HuH-7 (cell line): ENCODE measurements around the gene TEX36.
A peak's percentile ranks its signal among the peaks of the same experiment; 100 is the strongest.
"Not testable (repeated sequence)": the region's sequence is repeated elsewhere in the genome, so short reads cannot be mapped to it uniquely, and the experiment has no call there.

Source experiments
- DNase-seq: peaks from one replicate; pipeline ENCODE4 v3.0.0; 2011; ENCODE audit warnings: low spot score

TEX36 gene, protein sequence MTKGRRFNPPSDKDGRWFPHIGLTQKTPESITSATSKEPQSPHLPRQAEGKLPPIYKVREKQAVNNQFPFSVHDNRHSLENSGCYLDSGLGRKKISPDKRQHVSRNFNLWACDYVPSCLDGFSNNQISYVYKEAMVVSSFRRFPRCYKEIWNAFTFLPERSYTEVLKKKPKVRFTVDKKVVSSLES

DNA sequence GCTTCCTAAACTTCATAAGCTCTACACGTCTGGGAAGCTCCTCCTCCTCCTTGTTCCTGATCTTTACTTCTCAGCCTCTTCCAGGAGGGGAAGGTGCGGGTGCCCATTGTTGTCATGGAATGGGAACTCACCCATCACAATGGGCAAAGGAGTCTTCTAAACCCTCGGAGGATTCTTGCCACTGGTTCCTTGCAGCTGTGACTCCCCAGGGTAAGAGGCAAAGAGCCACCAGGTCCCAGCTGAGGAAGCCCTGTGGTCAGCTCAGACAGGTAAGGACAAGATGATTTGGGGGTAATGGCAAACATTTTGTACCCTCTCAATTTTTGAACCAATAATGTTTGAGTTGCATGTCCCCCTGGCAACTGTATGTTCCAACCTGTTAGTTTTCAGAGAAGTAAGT is at the start of gene TEX36:
TSS of gene TEX36 (minus strand) at position 101 of the 400 bp plus-strand sequence. CDS start 174 bp downstream, outside the sequence.
- no peak for DNase-seq

DNA sequence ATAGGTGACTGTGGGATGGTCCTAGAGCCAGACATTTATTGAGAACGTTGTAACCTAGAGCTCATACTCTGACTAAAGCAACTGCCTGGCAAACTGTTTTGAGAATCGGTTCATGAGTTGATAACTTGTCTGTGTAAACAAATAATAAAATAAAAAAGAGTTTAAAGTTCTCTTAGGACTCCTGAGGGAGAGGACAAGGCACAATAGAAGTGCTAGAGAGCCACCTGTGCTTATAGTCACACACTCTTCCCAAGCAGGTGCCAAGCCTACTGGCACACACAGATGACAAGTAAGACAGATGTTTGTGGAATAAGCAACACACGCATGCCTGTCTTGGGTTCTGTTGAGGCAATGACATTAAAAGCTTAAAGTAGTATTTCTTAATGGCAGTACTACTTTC is 44.5 kb upstream of the TEX36 start:
- no peak for DNase-seq

DNA sequence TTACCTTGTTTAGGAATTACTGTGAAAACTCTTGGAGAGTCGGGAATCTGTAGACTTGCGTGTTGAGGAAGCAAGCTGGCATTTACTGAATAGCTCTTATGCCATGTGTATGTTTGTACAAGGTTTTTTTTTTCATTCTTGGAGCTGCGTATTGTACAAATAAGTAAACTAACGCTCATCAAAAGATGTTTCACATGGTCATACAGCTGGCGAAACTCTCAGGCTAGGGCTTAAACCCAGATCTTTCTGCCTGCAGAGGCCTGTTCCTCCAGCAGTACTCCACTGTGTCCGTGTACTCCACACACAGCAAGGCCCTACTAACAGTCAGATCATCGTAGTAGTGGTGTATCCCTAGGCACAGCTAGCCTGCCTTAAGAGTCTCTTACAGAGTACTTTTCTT is 44.0 kb upstream of the TEX36 start:
- DNase-seq, result no peak

DNA sequence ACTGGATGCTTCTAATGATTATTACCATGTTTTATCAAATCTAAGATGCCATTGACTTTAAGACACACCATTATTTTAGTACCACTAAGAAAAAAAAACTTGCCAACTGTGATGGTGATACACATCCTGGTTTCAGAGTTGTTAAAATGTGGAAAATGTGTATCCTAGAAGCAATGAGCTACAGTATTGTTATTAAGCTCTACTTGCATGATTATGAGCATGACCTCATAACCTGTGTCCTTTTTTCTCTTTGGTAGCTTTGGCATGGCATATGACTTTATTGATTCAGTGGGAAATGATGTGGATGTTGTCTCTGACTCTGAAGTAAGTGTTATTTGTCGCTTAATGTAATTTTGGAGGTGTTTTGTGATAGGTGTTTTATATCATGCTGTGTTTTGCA is 39.8 kb upstream of the TEX36 start:
- no peak for DNase-seq

DNA sequence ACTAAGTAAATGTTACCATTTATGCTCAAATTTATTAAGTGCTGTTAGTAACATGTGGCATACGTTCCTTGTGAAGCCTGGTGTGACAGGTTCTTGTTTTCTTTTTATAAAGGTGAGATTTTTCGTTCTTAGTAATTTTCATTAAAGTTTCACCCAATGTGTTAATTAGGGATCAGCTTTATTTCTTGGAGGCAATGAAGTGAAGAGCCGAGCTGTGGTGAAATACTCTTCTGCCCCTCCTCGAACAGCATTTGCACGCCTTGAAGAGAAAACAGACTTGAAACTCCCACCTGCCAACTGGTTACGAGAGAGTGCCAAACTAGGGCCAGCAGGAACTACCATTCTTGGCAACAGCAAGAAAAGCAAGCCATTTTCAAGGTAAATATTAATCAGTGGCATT is 38.1 kb upstream of the TEX36 start:
- no peak for DNase-seq

DNA sequence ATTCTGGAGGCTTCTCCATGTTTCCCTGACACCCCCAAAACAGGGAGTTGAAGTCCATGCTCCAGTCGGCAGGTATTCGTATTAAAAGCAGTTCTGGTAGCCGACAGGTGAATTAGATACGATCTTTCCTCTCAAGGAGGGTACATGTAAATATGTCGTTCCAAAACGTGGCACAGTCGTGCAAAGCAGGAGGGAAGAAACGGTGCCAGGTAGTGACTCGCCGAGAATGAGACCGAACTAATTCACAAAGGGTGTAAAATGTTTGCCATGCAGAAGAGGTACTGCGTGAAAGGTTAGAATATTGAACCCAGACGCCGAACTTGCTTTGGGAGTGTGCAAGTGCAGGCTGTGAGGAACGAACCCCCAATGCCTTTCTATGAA is 37.0 kb upstream of the TEX36 start:
- DNase-seq, result no peak

DNA sequence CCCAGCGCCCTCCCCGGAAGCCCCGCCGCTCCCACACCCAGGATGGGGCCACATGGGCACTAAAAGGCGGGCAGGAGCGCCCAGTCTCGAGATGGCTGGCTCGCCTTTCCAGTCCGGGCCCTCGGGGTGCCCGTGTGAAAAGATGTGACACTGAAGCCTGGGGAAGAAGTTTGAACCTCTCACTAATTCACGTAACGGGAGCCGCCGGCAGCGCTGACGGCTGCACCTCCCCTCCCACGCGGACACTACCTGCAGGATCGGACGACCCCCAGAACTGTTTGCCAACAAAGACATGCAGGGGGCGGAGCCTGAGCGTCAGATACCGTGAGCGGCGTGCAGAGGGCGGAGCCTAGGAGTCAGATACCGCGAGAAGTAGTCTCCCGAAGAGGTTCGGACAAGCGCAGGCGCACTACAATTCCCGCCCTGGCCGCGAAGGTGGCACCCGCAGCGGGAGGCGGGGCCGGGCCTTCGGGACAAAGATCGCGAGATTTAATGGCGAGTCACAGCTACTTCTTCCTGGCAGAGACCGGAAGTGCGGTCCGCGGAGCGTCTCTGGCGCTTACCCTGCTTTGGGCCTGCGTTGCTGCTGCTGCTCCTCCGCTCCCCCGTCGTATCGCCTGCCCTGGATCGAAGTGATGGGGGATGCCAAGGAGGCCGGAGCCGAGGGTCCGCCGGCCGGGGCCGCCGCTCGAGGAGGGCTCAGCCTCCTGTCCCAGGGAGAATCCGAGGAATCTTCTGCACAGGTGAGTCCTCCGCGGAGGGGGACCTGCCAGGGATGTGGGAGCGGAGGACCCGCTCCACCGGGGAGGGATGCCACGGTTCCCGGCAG is 36.4 kb upstream of the TEX36 start, which contains the start of gene EDRF1:
TSS of gene EDRF1 (plus strand) at position 537 of the 829 bp plus-strand sequence. CDS start at position 636, 99 bp downstream.
- peak; percentile 87 for DNase-seq

DNA sequence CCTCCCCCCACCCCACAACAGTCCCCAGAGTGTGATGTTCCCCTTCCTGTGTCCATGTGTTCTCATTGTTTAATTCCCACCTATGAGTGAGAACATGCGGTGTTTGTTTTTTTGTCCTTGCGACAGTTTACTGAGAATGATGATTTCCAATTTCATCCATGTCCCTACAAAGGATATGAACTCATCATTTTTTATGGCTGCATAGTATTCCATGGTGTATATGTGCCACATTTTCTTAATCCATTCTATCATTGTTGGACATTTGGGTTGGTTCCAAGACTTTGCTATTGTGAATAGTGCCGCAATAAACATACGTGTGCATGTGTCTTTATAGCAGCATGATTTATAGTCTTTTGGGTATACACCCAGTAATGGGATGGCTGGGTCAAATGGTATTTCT is 31.8 kb upstream of the TEX36 start:
- DNase-seq, result not testable (repeated sequence)

DNA sequence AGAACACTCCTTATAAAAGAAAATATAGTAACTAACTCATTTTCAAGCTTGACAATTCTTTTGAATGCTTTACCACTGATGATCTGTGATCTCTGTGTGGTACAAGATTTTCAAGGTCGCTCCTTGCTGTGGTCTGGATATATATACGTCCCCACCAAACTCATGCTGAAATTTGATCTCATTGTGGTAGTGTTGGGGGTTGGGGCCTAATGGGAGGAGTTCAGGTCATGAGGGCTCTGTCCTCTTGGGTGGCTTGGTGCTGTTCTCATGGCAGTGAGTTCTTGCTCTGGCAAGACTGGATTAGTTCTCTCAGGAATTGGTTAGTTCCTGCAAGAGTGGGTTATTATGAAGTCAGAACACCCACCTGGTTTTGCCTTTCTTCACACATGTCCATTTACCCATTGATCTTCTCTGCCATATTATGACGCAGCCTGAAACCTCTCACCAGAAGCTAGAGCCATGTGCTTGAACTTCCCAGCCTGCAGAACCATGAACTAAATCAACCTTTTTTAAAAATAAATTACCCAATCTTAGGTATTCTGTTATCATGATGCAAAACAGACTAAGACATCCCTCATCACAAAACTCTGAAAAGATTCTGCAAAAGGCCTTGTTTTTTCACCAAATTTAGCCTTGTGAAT is 28.3 kb upstream of the TEX36 start:
- no peak for DNase-seq

DNA sequence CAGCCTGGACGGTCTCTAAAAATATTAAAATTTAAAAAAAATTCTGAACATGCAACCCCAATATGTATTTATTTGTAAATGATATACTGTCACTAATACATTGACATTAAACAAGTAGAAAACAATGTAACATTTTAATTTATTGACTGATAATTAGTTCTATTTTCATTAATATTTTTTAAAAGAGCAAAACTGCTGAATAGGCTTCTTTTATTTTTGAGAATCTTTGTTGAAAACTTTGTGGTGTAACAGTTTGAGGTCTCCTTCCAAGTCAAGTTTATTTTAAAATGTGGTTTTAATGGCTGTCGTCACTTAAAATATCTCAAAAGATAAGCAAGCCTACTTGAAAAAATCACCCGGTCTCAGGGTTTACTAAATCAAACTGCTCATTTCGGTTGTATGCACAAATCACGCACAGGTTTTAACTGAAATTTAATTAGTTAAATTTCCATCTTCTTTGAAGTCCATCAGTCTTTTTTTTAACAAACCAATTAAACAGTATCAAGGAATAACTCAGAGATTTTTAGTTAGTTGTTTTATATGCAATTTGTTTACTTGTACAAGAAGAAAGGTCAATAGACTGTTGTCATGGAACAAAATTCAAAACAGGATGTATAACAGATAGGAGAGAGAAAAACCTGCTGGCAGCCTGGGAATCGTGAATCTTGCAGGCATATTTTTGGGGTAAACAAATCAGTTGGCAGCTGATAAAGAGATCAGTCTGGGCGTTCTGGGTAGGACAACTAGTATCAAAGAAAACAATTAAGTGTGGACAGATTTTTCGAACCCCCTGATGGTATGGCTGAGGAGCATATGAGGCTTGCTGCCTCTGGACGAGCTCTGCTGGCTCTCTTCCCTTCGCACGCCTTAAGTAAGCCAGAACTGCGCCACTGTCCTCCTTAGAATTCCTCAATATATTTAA is 26.9 kb upstream of the TEX36 start:
- no peak for DNase-seq

DNA sequence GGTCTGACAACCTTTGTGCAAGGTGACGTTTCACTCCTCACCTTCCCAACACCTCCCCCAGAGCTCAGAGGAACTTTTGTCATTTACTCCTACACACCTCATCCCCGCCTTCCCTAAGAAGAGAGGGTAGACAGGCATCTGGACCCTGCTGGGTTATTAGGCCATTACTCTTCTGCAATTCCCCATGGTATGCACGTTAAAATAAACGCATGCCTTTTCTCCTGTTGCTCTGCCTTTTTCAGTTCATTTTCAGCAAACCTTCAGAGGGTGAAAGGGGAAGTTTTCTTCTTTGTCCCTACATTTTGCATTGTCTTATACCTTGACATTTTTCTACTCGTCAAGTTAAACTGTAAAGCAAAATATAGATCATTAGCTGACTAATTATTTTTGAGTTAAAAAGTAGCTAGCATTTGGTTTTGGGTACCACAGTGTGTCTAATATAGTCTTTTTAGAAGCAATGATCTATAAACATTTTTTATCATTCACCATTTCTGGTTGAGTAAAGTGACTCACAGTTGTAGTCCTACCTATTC is 26.1 kb upstream of the TEX36 start:
- no peak for DNase-seq

DNA sequence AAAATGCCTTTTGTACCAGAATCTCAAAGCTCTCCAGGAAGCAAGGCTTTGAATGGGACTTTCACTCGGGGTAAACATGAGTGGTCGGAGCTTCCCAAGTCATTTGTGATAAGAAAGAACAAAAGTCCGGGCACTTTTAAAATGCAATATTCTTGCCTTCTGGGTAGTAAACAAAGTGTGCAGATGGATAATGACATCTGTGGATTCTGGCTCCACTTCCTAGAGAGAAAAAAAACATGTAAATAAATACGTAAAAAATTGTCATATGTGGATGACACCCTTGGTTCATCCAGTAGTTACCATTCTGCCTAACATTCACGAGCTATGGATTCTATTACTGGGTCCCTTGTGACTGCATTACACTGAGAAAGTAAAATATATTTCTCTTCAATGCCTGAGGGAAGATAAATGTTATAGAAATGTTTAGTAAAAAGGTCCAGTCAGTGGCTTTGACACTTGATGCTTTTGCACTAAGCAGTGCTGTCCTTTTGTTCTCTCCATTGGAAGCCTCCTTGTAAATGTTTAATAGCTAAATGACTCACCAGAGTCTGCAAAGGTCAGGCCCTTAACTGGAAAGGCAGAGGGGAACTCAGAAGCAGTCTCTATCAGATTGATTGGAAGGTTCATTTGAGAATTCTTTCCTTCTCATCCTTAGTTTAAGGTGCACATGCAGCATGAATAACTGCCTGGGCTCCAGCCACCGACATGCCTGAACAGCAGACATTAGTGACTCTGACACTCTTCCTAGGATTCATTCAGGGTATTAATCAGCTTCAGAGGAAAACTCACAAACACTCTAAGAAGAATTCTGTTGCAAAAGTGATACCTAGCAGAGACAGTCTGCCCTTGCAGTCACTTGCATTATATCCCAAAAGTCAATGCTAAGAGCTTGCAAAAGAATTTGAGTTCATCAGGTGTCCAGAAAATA is 24.8 kb upstream of the TEX36 start:
- DNase-seq, result peak; percentile 20

DNA sequence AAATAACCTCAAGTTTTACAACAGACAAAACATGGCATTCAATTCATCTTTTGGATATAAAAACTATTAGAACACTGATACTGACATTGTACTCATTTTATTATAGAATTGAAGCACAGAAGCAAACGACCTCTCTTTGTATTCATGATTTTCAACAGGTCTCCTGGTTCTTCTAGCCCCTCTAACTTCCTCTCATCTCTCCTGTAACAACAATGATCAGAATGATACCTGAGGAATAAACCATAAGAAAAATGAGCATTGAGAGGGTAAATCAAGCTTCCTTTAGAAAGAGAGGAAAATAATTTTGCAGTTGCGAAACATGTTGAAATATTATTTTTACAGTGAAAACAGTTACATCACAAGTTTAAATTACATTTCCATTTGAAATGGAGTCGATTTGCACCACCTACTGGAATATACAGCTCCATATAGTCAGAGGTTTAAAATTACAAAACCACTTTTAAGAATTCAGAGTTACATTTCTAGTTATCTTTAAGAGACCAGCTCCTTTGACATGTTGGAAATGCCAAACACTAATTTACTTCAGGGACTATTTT is 17.5 kb upstream of the TEX36 start:
- DNase-seq, result no peak

DNA sequence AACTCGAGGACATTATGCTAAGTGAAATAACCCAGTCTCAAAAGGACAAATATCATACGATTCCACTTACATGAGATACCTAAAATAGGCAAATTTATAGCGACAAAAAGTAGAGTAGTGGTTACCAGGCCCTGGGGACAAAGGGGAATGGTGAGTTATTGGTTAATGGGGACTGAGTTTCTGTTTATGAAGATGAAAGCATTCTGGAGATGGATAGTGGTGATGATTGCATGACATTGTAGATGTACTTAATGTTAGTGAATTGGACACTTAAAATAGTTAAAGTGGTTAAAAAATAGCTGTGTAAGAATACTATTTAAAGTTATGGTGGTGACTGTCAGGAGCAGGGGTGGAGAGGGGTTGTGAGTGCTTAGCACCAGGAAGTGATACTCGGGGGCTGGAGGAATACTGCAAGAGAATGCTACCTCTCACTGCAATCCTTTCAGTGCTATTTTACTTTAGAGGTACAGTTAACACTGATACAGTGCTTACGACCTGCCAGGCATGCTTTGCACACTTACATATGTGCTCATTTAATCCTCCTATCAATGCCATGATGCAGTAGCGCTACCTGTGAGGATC is 16.7 kb upstream of the TEX36 start:
- DNase-seq, result no peak

DNA sequence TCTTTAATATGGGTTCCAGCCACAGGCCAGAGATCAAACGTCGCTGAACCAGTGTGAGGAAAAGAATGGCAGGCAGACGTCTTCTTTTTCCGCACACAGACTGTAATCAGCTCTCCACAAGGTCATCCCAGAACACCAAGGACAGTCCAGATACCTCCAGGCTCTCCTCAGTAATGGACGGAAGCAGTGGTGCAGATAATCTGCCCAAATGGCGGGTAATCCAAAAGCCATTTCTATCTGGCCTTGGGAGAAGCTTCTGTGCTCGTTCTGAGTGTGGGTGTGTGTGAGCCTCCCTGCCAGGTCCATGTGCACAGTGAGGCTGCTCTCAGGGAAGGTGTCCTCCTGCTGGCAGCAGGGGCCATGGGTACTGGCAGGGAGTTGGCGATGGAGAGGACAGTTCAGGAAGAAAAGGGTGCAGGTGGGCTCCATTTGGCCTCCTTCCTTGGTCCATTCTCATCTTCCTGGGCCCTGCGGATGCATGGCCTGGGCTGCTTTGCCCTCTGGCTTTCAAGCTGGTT is 15.6 kb upstream of the TEX36 start:
- no peak for DNase-seq

DNA sequence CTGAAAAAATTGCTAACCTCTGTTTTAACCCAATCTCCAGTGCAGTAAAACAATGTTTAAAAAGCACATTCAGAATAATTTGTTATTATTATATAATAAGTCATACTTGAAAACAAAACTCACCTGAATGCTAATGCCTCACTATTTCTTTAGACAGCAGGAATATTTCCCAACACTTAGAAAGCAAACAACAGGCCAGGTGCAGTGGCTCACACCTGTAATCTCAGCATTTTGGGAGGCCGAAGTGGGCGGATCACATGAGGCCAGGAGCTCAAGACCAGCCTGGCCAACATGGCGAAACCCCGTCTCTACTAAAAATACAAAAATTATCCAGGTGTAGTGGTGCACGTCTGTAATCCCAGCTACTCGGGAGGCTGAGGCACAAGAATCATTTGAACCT is 13.9 kb upstream of the TEX36 start:
- DNase-seq, result not testable (repeated sequence)

DNA sequence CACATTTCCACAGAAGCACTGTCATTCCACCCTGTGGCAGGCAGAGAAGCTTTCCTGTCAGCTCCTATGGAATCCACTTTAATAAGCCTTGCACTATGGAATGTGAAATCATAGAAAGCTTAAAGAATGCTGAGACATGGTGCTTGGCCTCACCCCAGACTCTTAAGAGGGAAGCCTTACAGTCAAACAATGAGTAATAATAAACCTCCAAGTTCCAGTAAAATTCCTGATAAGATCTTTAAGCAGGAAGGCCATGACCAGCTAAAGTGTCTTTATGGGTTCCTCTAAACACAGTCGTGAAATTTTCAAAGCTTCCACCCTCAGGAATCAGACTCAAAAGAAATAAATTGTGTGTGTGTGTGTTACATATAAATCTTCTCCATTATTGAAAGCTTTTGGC is 11.9 kb upstream of the TEX36 start:
- no peak for DNase-seq

DNA sequence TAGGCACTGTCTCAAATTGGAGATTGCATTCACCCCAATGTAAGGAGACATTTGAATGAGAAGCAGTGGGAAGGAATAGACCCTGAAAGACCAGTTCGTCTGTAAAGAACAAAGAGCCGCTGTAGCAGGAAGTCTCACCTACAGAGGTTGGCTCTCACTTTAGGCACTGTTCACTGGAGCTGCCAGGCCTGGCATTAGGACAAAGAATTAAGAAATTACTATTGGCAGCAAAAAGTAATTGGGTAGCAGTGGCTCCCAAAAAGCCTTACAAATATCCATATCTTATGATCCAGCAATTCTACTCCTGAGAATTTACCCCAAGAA is 10.5 kb upstream of the TEX36 start:
- no peak for DNase-seq

DNA sequence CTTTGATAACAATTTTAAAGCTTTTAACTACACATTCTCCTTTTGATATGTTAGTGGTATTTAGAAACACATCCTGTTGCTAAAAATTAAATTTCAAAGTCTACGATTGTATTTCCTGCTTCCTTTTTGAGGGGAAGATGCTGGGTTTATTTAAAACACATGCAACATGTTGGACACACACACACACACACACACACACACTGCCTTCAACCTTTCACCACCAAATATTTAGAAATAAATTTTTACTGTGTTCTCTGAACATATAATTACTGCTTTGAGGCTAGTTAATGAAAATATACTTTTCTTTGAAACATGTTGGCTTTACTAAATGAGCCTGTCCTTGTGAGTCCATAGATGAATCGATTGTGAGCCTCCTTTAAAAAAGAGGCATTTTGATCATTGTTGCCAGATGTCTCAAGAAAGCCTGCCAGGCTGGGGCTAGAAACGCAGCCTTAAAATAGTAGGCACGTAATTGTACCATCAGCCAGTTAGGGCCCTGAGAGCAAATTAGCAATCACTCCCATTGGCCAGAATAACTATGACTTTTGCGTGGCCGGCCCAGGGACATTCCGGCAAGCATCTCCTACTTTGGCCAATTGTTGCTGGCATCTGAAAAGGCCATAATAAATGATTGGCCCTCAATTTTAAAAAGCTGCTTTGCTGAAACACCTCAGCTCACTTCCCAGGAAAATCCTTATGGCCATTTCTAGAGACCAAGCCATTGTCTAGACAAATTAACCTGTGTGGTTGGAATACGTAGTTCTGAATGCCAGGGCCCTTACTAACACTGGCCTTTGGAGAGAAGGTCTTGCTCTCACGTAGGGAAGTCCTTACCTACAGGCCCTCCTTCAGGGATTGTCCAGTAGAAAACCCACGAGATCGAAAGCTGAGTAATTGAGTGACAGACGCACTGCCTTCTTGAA is 9.9 kb upstream of the TEX36 start:
- DNase-seq, result no peak
